ENCODE results near the gene DSG2.

GRCh38 chr18:31563778-31564177, 65.8 kb downstream of the DSG2 start:
- no peak for TF ChIP-seq GATA2 (IDR thresholded peaks at IDR 0.05; ENCODE audit: low read depth, low read length)
- TF ChIP-seq GATA3 (IDR thresholded peaks at IDR 0.05; ENCODE audit: low read depth, low read length) = no peak
